NCI-H82 treated with DMSO at 0.1 percent for 48 hours (cell line): ENCODE data around the gene OR10G3.
A peak's percentile ranks its signal among the peaks of the same experiment; 100 is the strongest.

Experiments
- DNase-seq: peaks from one replicate; lab custom pipeline; 2025; ENCODE audit not compliant: unreplicated experiment; lab: John Stamatoyannopoulos, UW

Gene OR10G3

DNA sequence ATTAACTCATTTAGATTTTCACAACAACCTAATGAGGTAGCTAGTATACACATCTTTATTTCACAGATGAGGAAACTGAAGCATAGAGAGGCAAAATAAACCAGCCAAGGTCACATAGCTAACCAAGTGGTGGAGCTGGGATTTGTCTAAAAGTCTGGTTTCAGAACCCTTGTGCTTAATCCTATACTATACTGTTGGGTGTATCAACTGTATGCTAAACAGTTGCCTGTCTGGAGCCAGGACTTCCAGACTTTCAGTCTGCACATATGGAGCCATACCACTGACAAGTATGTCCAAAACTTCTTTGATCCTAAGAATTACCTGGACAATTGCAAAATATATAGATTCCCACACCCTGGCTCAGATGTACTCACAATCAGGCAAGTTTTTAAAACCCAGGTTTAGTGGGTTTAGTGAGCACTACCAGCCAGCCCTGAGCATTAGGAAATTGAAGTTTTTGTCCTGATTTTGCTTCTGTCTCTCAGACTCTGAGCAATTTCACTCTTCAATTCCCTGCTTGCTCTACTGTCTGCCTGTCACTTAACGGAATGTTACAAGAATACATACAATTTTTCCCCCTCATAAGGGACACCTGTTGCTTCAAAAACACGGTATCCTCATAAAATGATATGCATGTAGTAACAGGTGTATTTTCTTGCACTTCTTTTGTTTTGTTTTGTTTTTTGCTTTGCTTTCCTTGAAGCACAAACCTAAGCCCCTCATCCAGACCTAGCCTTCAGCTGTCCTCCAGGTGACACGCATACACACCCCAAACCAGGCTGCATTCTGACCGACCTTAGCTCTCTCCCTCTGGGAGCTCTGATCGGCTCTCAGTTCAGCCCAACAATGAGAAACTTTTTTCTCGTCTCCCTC, 44.1 kb downstream of the OR10G3 start:
- DNase-seq = no peak

- DNase-seq = no peak
These were observed 45.3 kb downstream of the OR10G3 start for GRCh38 chr14:21534576-21534975.

DNA sequence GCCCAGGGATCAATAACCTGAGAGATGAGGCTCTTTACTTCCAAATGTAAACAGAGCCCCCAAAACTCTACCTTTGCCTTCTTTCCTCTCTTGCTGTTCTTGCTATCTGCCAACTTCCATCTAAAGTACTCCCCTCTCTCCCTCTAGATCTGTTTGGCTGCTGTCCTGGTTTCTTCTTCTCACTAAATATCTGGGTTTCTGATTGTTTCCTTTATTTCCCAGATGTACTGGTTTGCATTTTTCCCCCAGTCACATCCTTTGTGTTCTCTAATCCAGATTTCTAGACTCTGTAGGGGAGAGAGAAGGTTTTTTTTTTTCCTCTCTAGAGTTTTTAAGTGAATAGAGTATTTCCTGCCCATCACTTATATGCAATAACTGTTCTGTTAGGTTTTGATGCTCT, 46.6 kb downstream of the OR10G3 start:
- DNase-seq = no peak

- DNase-seq = no peak
These were observed 50.4 kb downstream of the OR10G3 start for GRCh38 chr14:21529515-21529914.

DNA sequence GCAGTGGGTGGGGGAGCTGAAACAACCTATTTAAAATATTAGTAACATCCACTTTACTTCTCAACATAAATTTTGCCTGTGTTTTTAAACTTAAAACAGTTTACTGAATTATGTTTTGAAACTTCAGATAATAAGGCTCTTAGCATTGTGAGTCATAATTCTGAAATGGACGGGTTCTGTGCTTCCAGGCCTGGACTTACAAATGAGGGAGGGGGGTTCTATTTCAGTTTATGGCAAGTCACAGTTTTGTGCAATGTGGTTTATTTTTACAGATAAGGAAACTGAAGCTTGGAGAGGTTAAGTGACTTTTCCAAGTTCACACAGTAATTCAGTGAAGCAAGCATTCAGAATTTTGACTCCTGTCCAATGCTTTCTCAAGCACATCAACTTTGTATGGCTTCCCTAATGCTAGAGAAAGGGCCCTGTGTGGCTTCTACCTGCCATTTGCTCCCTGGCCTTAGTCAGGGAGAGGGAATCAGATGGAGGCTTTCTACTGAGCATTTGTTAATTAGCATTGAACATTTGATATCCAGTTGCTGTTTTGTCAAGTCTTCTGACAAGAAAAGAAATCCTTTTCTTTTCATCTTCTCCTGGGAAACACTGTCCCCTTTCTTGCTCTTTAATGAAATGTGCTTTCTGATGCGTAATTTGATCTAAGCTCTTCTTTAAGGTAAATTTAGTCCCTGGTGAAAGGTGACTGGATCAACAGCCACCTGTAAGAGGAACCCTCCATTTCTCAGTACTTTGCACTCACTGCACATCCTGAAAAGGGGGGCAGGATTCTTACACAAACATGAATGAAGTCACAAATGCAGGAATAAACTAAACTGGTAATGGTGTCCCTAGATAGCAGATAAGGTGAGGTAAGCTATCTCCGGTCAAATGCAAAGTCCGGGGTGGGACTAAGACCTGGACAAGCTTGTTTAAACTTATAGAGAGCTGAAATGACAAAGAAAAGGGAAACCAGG, 51.2 kb downstream of the OR10G3 start:
- DNase-seq = no peak

DNA sequence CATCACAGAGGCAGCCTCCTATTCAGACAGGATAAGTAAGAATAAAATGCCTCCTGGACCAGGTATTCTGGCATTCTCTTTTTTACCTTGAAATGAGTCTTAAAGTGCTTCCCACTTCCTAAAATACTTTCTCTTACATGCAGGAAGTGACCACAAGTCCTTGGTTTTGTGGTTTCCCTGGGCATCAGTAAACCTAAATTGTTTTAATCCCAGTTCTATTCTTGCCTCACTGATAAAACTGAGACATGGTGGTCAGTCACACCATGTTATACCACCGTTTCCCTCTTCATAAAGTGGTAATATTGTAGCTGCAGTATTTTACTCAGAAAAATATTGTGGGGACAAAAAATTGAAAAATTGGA, 52.6 kb downstream of the OR10G3 start:
- DNase-seq = no peak

- no peak for DNase-seq
These were observed 53.1 kb downstream of the OR10G3 start for GRCh38 chr14:21526672-21527317.

- DNase-seq = peak; percentile 86
These were observed 53.8 kb downstream of the OR10G3 start, which contains the start of gene SALL2 for GRCh38 chr14:21525962-21526671. TSS of gene SALL2 (minus strand) at chr14:21526346. CDS start at chr14:21526127, 219 bp downstream.

GRCh38 chr14:21525571-21525961, 54.3 kb downstream of the OR10G3 start:
- DNase-seq = no peak

DNA sequence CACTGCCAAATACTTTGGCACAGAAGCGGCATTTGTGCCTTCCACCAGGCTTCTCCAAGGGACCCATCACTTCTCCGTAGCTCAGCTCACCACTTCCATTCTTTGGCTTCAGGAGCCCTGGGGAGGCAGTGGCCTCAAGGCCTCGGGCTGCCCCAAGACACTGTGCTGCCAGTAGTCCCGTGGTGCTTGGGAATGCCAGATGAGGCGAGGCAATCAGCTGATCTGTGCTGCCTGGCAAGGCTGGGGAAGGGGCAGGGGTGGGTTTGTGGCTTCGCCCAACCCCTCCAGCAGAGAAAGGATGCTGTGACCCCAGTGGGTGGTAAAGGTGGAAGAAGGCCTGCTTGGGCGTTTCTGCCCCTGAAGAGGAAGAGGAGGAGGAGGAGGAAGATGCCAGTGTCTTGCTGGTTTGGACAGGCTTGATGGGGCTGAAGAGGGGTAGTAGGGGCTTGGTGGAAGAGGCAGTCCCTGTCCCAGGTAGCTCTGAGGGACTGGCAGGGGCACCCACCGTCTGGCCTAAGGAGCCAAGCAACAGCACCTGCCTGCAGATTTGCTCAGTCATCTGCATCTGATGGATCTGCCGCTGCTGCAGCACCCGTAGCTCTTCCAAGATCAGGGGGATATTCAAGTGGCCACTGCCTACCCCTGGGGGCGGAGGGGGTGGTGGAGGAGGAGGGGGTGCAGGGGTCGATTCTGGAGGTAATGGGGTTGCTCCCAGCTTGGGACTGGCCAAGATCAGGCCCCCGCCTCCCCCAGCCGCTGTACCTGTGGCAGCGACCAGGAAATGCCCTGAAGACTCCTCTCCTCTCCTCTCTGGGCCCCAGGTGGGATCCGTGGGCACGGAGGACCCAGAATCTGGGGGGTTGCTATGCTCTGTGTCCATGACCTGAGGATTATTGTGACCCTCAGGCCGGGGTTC, 55.0 kb downstream of the OR10G3 start:
- no peak for DNase-seq

DNA sequence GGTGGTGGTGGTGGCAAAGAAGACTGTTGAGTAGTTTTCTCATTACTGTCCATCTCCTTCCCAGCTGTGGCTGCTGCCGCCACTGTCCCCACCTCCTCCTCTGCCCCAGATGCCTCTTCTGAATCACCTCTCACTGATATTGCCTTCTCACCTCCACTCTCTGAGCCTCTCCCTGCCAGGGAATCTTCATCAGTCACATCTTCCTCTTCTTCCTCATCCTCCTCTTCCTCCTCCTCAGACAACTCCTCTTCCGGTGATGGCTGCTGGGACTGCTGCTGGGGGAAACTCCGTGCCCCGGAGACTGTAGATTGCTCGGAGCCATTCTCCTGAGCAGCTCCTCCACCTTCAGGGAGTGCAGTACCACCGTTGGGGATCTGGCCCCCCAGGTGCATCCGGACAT, 56.7 kb downstream of the OR10G3 start:
- DNase-seq = no peak

DNA sequence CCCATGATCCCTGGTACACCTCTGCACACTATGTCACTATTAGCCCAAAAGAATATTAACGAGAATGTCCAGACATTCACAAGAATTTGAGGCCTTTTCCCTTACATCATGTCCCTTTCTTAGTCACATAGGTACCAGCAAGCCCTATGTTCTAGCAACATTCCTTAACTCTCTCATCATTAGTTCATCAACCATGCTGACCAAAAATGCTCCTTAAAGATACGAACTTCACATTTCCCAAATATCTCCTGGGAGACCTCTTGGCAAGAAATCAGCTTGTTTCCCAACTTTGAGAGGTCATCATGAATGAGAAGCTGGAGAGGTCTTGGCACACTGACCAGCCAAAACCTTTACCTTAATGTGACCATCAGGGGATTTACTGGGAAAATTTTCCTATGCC, 58.4 kb downstream of the OR10G3 start:
- DNase-seq = no peak

DNA sequence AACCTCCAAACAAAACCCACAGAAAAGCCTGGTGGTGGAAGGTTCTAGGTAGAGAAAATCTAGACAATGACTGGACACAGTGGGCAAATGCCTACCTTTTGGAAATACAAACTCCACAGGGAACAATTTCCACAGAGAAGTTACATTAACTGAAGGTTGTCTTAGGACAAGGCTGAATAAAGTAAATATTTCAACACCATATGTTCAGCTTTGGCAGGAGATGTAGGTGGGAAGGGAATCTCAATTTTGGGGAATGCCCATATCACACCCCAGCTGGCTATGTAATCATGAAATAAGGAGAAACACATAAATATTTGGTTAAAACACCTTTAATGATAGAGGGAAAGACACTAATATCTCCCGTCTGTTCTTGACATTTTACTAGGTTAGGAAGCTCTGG, 59.1 kb downstream of the OR10G3 start:
- no peak for DNase-seq

GRCh38 chr14:21518725-21519124, 61.2 kb downstream of the OR10G3 start:
- peak; percentile 59 for DNase-seq
